HG03342 (cell line): ENCODE data around the gene POLD2.

Experiments used
- ATAC-seq: cut with Tn5 transposase; IDR thresholded peaks from one replicate; pipeline ENCODE4 v1.9.1; 2021; ENCODE audit warnings: mild to moderate bottlenecking, moderate library complexity; ENCODE audit not compliant: unreplicated experiment

The POLD2 gene

GRCh38 chr7:44083796-44084195 lies 39.6 kb downstream of the POLD2 start:
- no peak for ATAC-seq

- peak; percentile 89 for ATAC-seq
Measured at GRCh38 chr7:44082541-44083207, 40.7 kb downstream of the POLD2 start.

- ATAC-seq = no peak
Measured at GRCh38 chr7:44081266-44081748, 42.0 kb downstream of the POLD2 start.

GRCh38 chr7:44080686-44081265 lies 42.6 kb downstream of the POLD2 start:
- no peak for ATAC-seq

- ATAC-seq = no peak
Measured at GRCh38 chr7:44080118-44080517, 43.2 kb downstream of the POLD2 start.

GRCh38 chr7:44079331-44080021 lies 43.9 kb downstream of the POLD2 start:
- no peak for ATAC-seq

- no peak for ATAC-seq
Measured at GRCh38 chr7:44078521-44078920, 44.8 kb downstream of the POLD2 start.

- ATAC-seq = no peak
Measured at GRCh38 chr7:44077681-44078091, 45.7 kb downstream of the POLD2 start.

GRCh38 chr7:44077061-44077460 lies 46.3 kb downstream of the POLD2 start:
- no peak for ATAC-seq

GRCh38 chr7:44076101-44076895 lies 47.0 kb downstream of the POLD2 start:
- ATAC-seq = no peak

- no peak for ATAC-seq
Measured at GRCh38 chr7:44075296-44076075, 47.9 kb downstream of the POLD2 start.

GRCh38 chr7:44074349-44074695 lies 49.0 kb downstream of the POLD2 start:
- ATAC-seq = no peak

- peak; percentile 59 for ATAC-seq
Measured at GRCh38 chr7:44073664-44074348, 49.5 kb downstream of the POLD2 start.

GRCh38 chr7:44072364-44073231 lies 50.8 kb downstream of the POLD2 start:
- ATAC-seq = no peak

GRCh38 chr7:44071726-44072363 lies 51.5 kb downstream of the POLD2 start:
- ATAC-seq = no peak

GRCh38 chr7:44068054-44068453 lies 55.3 kb downstream of the POLD2 start:
- ATAC-seq = no peak

GRCh38 chr7:44067064-44067951 lies 56.0 kb downstream of the POLD2 start:
- ATAC-seq = no peak
